NK-92 treated with Interleukin-12 subunit alpha and Interleukin-12 subunit beta, amount 100 ng/mL, for 24 hours (cell line): ENCODE measurements around the gene MBP.
"Not testable (repeated sequence)": the region's sequence is repeated elsewhere in the genome, so short reads cannot be mapped to it uniquely, and the experiment has no call there.

Experiments used
- DNase-seq: peaks from one replicate; lab custom pipeline; 2025; lab: John Stamatoyannopoulos, UW

Gene MBP

DNA sequence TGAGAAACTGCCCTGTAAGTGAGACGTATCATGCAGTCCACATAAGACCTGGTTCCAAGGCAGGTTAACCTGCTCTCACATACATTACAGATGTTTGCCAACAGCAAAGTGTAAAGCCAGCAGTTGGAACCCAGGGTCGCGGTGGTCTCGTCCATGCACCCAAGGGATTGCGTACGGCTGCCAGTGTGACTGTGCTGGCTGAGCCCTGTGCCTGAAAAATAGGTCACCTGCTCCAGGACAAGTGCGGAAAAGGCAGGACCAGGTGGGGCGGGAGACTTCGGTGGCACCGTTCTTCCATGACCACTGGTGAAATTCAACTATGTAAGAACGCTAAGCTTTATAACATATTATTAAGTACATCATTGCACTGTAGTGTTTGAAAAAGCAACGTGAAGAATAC, 110.5 kb downstream of the MBP start:
- DNase-seq, result no peak

DNA sequence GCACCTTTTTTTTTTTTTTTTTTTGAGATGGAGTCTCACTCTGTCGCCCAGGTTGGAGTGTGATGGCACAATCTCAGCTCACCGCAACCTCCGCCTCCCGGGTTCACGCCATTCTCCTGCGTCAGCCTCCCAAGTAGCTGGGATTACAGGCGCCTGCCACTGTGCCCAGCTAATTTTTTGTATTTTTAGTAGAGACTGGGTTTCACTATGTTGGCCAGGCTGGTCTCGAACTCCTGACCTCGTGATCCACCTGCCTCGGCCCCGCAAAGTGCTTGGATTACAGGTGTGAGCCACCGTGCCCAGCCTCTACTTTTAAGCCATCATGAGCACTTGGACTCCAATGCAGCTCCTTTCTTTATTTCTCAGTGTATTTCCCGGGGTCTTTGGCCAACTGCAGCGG, 111.1 kb downstream of the MBP start:
- not testable (repeated sequence) for DNase-seq

DNA sequence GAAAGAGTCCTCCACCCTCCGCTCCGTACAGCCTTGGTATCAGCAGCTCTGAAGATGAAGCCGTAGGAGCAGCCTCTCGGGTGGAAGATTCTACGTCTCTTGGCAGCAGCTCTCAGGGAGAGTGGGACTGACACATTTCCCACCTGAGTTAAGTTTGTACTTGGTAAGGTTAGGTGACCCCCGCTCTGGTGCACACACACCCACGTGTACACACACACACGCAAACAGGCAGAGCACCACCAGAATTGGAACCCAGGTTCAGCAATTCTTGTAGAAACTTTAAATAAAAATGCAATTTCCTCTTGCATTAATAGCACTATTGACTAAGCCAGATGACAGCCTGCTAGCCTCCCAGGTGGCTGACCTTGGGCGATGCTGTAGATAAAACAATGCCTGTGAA, 111.5 kb downstream of the MBP start:
- DNase-seq, result no peak

DNA sequence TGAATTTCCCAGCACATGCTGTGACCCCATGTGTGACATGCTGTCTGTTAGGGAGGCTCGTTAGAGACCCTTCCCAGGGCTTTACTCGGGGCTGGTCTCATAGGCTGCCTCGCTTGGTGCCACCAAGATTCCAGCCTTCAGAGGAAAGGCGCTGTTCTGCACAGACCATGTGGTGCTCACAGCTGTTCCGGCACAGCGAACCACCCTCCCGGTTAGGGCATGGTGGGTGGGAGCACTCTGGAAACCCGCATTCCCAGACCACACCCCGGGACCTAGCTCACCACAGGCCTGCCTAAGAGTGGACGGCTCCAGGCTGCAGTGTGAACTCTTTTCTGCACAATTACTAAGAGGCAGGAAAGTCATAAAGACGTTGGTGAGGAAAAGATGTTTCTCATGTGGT, 112.0 kb downstream of the MBP start:
- no peak for DNase-seq

DNA sequence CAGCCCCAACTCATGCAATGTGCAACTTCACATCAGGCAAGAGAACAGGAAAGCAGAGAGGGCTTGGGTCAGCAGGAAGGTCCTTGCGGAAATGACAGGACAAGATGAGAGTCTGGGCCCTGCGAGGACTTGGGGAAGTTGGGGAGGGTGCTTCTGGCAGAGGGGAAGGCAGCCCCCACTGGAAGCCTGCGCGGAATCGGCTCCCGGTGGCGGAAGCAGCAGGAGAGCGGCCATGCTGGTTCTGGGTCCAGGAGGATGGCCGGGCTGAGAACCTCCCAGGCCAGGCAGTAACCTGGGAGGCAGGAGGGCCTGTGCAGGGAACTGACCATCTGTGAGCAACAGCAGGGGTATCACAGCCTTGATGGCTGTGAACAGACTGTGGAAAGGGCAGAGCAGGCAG, 112.9 kb downstream of the MBP start:
- DNase-seq, result no peak

DNA sequence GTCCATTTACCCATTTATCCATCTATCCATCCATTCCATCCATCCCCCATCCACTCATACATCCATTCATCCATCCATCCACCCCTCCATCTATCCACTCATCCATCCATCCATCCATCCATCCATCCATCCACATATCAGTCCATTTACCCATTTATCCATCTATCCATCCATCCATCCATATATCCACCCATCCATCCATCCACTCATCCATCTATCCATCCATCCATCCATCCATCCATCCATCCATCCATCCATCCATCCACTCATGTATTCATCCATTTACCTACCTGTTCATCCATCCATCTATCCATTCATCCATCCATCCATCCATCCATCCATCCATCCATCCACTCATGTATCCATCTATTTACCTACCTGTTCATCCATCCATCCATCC, 113.9 kb downstream of the MBP start:
- DNase-seq, result not testable (repeated sequence)

DNA sequence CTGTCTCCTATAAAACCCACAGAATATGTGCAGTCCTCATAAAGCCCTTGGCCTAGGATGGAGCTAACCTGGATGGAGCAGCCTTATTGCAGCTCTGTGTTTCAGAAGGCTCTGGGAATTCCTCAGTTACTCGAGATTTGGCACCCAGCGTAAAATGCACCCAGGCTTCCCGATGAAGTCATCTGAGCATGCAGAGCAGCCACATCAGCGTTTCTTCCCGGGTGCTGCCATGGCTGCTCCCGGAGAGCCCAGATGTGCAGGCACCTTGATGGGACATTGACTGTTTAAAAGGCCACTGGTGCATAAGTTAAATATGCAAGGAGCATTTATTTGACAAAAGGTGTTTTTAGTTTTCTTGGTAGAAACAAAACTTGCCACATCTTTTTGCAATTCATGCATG, 115.2 kb downstream of the MBP start:
- no peak for DNase-seq

DNA sequence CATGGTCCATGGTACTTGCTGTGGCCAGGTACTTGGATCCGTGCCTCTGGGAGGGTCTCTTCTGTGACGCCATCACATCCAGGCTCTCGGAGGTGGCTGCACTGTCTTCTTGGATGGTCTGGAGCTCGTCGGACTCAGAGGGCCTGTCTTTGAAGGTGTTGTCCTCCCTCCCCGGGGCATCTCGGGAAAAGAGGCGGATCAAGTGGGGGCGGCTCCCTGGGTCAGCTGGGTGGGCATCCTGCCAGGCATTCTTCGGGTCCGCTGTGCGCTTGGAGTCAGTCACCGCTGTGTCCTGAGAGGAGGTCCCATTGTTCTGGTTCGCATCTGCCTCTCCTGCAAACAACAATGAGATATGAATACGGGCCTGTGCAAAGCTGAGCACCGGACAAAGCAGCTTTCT, 115.6 kb downstream of the MBP start:
- no peak for DNase-seq

DNA sequence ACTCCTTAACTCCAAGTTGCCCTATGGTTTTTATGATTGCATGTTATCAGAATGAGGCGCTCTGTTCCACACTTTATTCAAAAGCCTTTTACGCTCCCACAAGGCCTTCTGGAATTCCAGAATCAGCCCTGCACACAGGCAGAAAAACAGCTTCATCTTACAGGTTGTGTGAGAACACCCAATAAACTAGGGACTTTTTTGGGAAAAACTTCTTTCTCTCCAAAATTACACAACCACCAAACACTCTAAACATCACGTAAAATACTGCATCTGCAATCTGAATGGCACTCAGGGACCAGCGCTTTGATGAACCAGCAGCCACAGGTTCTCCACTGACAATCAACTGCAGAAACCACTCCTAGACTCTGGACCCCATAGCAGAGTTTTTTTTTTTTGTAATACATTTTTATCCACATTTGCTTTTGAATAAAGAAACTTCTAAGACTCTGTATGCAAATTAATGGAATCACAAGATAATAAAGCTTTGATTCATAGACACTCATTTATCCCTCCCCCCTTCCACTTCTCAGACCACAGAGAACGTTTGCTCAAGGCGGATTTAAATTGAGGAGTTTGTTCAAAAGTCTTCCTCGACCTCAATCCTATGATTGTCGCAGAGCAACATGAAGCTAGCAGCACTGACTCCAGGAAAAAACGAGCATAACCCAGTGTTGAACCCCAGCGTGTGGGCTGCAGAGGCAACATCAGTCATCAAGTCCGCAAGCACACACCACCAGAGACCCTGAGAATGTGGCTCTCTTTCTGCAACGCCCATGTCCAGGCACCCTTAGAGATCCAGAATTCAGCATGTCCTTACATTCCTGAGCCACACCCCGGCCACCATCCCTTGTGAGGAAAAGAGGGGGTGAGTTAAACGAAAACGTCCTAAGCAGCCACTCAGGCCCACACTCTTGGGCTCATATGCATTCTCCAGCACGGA, 116.5 kb downstream of the MBP start:
- no peak for DNase-seq

DNA sequence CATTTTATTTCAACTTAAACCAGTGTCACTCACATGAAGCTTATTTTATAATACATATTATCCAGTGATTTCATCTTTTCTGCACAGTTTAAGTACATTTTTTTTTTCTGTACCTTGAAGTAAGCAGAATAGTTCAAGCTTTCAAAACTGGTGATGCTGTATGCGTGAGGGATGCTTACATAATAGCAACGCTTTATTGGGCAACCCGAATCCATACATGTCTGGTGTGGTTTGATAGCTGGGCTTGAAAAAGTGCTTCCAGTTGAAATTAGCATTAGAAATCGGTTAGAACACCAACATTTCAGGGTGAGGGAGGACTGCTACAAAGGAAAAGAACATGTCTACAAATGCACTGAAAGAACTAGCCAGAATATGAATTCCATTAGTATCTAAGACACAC, 117.4 kb downstream of the MBP start:
- no peak for DNase-seq

DNA sequence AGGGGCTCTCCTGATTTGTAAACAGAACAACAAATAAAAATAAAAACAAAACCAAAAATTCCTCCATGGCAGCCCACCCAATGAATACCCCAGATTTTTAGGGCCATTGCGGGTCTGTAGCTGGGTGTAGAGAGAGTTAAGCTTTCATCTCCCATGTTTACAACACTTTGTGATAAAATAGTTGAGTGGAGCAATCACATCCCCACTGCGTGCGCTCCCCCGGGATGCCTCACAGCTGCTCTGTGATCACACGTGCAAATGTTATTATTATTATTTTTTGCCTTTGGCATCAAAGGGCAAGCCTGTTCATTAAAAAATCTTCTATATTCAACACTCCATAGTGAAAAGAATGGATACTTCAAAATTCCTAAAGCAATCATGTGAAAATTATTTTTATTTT, 118.0 kb downstream of the MBP start:
- no peak for DNase-seq

DNA sequence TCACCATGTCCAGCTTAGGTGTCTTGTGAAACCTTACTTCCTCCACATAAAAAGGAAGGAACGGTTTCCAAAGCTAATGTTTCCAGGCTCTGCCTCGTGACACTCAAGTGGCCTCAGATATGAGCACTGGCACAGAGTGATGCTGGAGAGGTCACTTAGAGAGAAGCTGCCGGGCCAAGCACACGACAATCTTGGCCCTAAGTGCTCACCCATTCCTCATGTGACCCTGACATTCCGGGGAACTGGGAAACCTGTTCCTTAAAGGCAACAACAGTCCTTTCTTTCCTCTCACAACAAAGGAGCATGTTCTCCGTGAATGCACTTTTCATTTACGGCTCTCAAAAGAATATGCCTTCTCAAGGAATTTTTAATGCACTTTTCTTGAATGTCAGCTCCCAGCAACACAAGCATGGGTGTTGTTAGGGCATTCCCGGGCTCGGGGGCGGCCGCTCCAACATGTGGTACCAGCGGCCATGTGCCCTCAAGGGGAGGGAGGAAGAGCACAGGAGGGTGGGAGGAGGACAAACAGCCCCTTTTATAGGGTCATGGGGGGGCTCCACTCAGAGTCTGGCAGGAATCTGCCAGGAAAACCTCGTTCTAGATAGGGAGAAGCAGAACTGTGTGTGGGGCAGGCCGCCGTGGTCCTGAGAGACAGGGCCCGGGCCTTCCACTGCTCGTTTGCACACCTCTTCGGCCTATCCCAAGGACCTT, 118.6 kb downstream of the MBP start:
- DNase-seq, result no peak

DNA sequence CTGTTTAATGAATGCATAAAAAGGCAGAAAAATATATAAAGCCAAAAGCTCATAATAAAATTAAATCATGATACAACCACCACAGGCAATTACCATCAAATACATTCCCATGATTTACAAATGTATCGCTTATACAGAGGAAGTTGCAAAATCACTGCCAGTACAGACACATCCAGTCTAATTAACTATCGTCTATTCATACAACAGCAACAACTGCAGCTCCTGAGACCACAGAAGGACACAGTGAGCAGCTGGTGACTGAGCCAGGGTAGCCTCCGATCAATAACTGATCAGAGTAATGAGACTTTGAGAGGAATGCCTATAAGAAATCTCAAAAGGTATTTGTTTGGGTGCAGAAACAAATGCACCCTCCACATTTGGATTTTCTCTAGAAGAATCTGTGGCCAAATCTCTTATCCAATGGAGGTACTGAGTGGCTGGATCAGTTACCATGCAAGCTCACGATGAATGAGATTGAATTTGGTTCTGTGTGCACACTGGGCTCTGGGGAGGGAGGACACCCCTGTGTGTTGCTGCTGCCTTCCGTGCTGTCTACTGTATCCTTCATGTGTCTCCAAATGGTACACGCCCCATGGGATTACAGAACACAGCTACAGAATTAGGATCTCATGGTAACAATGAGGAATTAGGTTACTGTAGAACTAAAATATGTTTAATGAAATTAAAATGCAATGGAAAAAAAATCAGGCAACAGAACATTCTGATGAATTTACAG, 119.6 kb downstream of the MBP start:
- no peak for DNase-seq

DNA sequence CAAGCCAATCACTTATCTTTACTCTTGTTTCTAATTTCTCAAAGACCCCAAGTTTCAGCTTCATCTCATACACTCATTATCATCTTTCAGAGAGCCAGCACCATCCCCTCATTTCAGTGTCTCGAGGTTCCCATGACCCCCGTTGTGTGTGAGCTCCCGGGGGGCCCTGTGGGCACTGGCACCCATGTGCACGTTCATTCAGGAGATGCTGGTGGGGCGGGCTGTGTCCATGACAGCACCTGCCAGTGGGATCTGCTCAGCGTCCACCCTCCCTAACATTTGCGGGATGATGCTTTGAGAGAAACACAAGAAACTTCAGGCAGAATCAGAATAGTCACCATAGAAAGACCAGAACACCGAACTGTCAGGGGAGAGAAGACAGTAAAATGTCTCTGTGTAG, 120.5 kb downstream of the MBP start:
- DNase-seq, result no peak

DNA sequence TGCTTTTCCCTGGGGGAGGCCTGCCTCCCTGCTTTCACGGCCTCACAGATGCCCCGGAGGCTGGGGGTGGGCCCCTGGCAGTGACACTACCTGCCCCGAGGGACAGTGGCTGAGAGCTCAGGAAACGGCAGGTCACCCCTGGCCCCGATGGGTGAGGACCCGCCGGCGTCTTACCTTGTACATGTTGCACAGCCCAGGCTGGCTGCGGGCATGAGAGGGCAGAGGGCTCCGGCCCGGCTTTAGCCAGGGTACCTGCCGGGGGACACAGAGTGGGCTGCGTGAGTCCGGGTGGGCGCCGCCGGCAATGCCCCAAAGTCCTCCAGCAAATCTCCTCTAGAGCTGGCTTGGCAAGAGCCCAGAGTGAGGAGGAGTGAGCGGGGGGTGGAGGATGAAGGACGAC, 122.9 kb downstream of the MBP start:
- no peak for DNase-seq

DNA sequence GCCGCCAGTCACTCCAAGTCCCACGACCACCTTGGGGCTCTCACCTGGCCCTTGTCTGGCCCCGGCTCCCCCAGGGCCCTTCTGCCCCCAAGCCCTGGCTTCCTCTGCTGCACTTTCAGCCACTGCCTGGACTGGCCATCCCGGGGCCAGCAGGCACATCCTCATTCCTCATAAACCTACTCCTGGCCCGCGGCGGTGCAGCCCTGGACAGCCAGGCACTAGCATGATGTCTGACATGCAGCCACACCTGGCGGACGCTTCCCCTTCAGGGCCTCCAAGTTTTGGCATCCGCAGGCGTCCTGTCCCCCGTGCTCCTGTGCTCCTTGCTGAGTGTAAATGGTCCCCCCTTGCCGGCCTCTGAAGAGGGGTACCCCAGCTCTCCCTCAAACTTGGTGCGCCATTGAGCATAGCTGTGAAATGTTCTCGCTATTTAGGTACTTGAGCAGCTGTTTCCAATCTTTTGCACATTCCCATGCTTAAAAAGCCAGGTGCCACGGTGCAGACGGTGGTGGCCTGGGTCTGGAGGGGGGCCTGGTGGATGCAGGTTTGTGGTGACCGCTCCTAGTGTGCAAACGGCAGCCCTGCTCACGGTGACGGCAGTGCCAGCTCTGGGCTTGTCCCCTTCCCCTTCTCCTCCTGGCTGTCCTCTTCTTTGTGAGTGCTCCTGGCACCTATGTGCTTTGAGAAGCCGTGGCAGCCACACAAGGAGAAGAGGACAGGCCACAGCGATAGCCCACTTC, 123.8 kb downstream of the MBP start:
- DNase-seq, result no peak

DNA sequence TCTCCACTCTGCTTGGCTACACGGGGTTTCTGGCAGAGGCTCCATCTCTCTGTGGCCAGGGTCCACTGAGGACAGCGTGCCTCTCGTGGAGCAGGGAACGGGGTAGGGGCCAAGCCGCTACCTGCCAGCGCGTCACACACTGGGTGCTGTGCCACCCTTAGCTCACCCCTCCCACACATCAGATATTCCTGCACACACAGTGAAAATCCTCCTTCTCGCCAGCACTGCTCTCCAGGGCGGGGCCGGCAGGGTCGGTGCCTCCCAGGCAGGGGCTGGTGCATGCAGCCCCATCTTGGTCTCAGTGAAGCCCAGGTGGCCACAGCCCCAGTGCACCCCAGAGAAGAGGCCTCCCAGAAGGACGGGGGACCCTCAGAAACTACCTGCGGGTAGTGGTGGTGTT, 124.6 kb downstream of the MBP start:
- DNase-seq, result no peak

DNA sequence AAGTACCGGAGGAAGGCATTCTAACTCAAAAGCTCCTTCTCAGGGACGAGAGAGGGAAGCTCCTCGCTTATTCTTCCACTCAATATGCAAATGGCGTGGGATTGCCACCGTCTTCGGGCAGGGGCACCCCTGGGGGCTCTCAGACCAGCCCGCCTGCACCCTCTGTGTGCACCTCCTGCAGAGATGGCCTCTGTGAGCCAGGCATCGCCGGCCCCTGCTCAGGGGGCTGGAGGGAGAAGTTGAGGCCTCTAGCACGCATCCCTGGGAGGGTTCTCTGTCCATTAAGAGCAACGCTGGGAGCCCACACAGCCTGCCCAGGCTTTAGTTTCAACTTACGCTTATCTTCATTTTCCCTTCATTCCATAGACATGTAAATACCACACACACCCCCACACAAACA, 125.3 kb downstream of the MBP start:
- DNase-seq, result no peak

DNA sequence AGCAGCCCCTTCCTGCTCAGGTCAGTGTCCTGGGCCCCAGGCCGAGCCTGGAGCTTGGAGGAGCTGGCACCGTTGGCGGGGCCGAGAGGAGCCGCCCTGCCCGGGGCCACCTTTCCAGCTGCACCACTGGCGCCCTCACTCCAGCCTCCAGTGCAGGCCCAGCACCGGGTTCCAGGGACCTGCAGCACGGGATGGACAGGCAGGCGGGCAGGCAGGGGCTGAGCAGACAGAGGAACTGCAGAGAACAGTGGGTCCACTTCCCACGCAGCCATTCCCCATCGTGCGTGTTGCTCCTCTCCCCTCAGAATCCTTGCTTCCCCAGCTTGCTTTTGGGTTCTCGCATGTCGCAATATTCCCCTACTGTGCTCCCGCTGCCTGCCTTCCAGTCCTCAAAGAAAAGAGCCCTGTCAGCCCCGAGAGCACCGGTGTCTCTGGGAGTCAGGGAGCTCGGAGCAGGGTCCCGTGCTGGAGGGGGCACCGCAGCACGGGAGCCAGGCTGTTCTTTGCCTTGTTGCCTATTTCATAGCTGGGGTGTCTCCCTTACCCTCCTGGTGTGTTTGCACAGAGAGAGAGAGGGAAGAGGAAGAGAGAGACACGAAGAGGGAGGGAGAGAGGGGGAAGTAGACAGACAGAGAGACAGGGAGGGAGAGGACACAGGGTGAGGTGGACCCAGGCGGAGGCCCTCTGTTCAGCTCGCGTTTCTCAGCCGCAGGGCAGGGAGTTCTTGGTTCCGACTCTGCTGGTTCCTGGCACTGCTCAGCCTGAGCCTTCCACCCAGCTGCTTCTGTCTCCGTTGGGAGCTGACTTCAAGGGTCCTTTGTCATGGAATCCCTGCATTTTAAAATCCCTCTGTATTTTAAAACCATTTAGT, 126.0 kb downstream of the MBP start:
- DNase-seq, result no peak

DNA sequence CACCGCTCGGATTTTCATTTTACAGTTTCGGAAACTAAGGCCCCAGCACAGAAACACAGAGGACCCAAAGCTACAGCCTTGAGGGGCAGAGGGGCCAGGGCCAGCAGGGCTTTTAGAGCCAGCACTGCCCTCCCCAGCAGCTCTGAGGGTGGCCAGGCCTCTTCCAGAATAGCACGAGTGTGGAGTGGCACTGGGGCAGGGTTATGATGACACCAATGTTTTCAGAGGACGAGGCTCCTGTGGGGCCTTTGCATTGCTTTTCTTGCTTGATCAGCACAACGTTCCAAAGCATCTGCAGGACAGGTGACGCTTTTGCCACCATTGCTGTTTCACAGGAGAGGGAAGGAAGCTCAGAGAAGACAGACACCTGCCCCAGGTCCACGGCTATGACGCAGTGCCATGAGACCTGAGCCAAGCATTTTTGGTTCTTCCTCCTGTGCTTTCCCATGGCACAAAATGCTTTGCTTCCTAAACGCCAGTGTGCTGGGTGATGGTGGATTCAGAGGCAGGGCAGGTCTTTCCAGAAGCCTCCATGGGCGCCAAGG, 126.9 kb downstream of the MBP start:
- no peak for DNase-seq
